Endothelial cell of umbilical vein (primary cell): ENCODE results near the gene CD3G. TPM values are rescaled to one million over a fixed set of nuclear protein-coding genes. Genes with fewer than 3 reads are reported as not detected.

Experiments used
- BruUV-seq: library from RNA; stranded (reverse); fragments of 400-500 nt; replicated peaks from 2 replicates; lab custom pipeline; 2021; lab: Mats Ljungman, UMichigan
- CTCF ChIA-PET: fragments of 300-600, 350-600 bp; sonication (Branson Sonifier 250); formaldehyde crosslinking; loops from one replicate; lab custom pipeline; 2021; ENCODE audit warnings: antibody characterized with exemption, inconsistent platforms; lab: Charles Lee
- POLR2A ChIA-PET: fragments of 300-600, 350-600 bp; sonication (Branson Sonifier 250); formaldehyde crosslinking; loops from one replicate; lab custom pipeline; 2021; ENCODE audit warnings: antibody characterized with exemption, inconsistent platforms; lab: Charles Lee
- DNase-seq: peaks from one replicate; pipeline ENCODE4 v3.0.0-alpha.2; 2011; ENCODE audit warnings: low read depth, low spot score
- FAIRE-seq: peaks from 2 replicates; lab custom pipeline; 2011; peaks lifted over from hg19 to GRCh38; lab: Jason Lieb, UNC
- H2AFZ ChIP-seq: 2 replicates; pipeline ENCODE4 v1.6.0; 2012; ENCODE audit warnings: low read depth, low read length, control low read depth, inconsistent platforms
- H3K27ac ChIP-seq: 2 replicates; pipeline ENCODE4 v1.5.1; 2011; ENCODE audit warnings: low read depth, mild to moderate bottlenecking, control low read depth, low read length, moderate library complexity; ENCODE audit not compliant: insufficient read depth
- H3K27me3 ChIP-seq, 2 experiments: 2 replicates each; pipeline versions ENCODE4 v1.6.0 to v1.6.1; 2011; ENCODE audit warnings: low read length in 2 of 2, mixed read lengths in 1 of 2; ENCODE audit not compliant: control insufficient read depth in 2 of 2, insufficient read depth in 2 of 2
- H3K36me3 ChIP-seq, 2 experiments: 2 replicates in 1 of 2; 3 replicates in 1 of 2; pipeline ENCODE4 v1.5.1; 2011; ENCODE audit warnings: low read length in 2 of 2, mild to moderate bottlenecking in 1 of 2, moderate library complexity in 1 of 2; ENCODE audit not compliant: control insufficient read depth in 2 of 2, insufficient read depth in 2 of 2; ENCODE audit errors: extremely low read depth in 1 of 2
- H3K4me1 ChIP-seq: 3 replicates; pipeline ENCODE4 v1.5.1; 2011; ENCODE audit warnings: mild to moderate bottlenecking, low read length; ENCODE audit not compliant: control insufficient read depth, insufficient read depth; ENCODE audit errors: extremely low read depth
- H3K4me2 ChIP-seq: 2 replicates; pipeline ENCODE4 v1.6.1; 2011; ENCODE audit warnings: low read length, control low read depth, mixed read lengths; ENCODE audit not compliant: insufficient read depth
- H3K4me3 ChIP-seq, 3 experiments: fragments of 200-600 bp in 1 of 3; sonication (generic), shearing (Covaris generic) in 1 of 3; replicated peaks in 1 of 3; 2 replicates each; pipeline ENCODE4 v1.5.1; 2011 to 2016; ENCODE audit warnings: control low read depth in 3 of 3, low read length in 3 of 3, mild to moderate bottlenecking in 2 of 3, inconsistent platforms in 1 of 3, low read depth in 1 of 3, moderate library complexity in 1 of 3; ENCODE audit not compliant: insufficient read depth in 1 of 3
- H3K79me2 ChIP-seq: 2 replicates; pipeline ENCODE4 v1.6.0; 2012; ENCODE audit warnings: low read length, inconsistent platforms; ENCODE audit not compliant: control insufficient read depth, insufficient read depth
- H3K9ac ChIP-seq: replicated peaks from 2 replicates; pipeline ENCODE3; 2011; ENCODE audit warnings: low read length, control low read depth; ENCODE audit not compliant: insufficient read depth; ENCODE audit errors: extremely low read depth
- H3K9me1 ChIP-seq: replicated peaks from 3 replicates; pipeline ENCODE4 v1.6.0; 2011; ENCODE audit warnings: mild to moderate bottlenecking, low read length; ENCODE audit not compliant: control insufficient read depth, insufficient read depth; ENCODE audit errors: extremely low read depth
- H3K9me3 ChIP-seq: replicated peaks from 2 replicates; pipeline ENCODE4 v1.5.1; 2012; ENCODE audit warnings: low read length, inconsistent platforms; ENCODE audit not compliant: control insufficient read depth, insufficient read depth
- H4K20me1 ChIP-seq: replicated peaks from 2 replicates; pipeline ENCODE3; 2011; ENCODE audit warnings: mild to moderate bottlenecking, low read length; ENCODE audit not compliant: control insufficient read depth, insufficient read depth; ENCODE audit errors: extremely low read depth
- EZH2 ChIP-seq: IDR thresholded peaks from 2 replicates; pipeline ENCODE4 v1.6.1; 2012; ENCODE audit warnings: borderline replicate concordance, low read depth, mild to moderate bottlenecking, moderate library complexity, low read length, inconsistent platforms; ENCODE audit not compliant: severe bottlenecking
- FOS ChIP-seq: IDR thresholded peaks from 2 replicates; pipeline ENCODE4 v1.6.1; 2011; ENCODE audit warnings: mild to moderate bottlenecking, low read length, moderate library complexity, borderline replicate concordance; ENCODE audit not compliant: insufficient read depth
- GATA2 ChIP-seq: IDR thresholded peaks from 2 replicates; pipeline ENCODE4 v1.7.0; 2011; ENCODE audit warnings: low read depth, mild to moderate bottlenecking, moderate library complexity, mixed read lengths, low read length; ENCODE audit not compliant: insufficient read length, insufficient read depth
- JUN ChIP-seq: IDR thresholded peaks from 2 replicates; pipeline ENCODE4 v1.6.1; 2011; ENCODE audit warnings: borderline replicate concordance, low read depth; ENCODE audit not compliant: insufficient read length, insufficient read depth
- MAX ChIP-seq: IDR thresholded peaks from 2 replicates; pipeline ENCODE4 v1.6.1; 2011; ENCODE audit not compliant: insufficient read depth, insufficient read length
- MYC ChIP-seq: IDR thresholded peaks from one replicate; pipeline ENCODE4 v1.6.1; 2011; ENCODE audit warnings: mild to moderate bottlenecking, low read depth, low read length
- POLR2A ChIP-seq: IDR thresholded peaks from 2 replicates; pipeline ENCODE4 v1.6.1; 2012; ENCODE audit warnings: low read depth, mild to moderate bottlenecking, control low read depth, low read length
- POLR2AphosphoS5 ChIP-seq: IDR thresholded peaks from 2 replicates; pipeline ENCODE4 v1.6.1; 2012; ENCODE audit warnings: low read depth, mild to moderate bottlenecking, control low read depth, low read length, moderate library complexity; ENCODE audit not compliant: insufficient read depth
- dilution Hi-C: fragments of 300-500 bp; cut with MboI; formaldehyde crosslinking; loops from one replicate; pipeline ENCODE4 v1.15.0; 2019; ENCODE audit warnings: low sequenced_read_pairs; ENCODE audit not compliant: extremely low pct_ligation_motif_present
- intact Hi-C: fragments of 100-400 bp; cut with micrococcal nuclease; formaldehyde crosslinking; loops from one replicate; pipeline ENCODE4 v1.10.0; 2022
- polyA plus RNA-seq, 4 experiments: library from polyadenylated mRNA; depleted of rRNA in 3 of 4; stranded (reverse) in 3 of 4; unstranded in 1 of 4; fragments of >200 nt; gene quantifications; 2 replicates each; pipeline versions ENCODE4 v1.2.1 to v1.2.3, GENCODE V29; 2011 to 2012; ENCODE audit warnings: missing spikeins in 1 of 4
- total RNA-seq: library from RNA; stranded (reverse); gene quantifications from 2 replicates; pipeline ENCODE4 v1.2.3, GENCODE V29; 2021
- TF ChIP-seq, protein P1 (sequence below), 2 donors: IDR thresholded peaks; 1 replicate in 1 of 2; 2 replicates in 1 of 2; pipeline ENCODE4 v1.5.1; 2011; ENCODE audit warnings: low read length in 2 of 2, mild to moderate bottlenecking in 2 of 2, moderate library complexity in 2 of 2, control low read depth in 1 of 2, inconsistent platforms in 1 of 2, low read depth in 1 of 2; ENCODE audit not compliant: insufficient read depth in 1 of 2; ENCODE audit errors: extremely low read depth in 1 of 2

Gene CD3G
- total and polyA plus RNA-seq, 2 donors (not counting 3 experiments of a cell fraction or from before 2014, with no cell fraction given): not detected

- no peak overlapping the region for H2AFZ ChIP-seq
Measured at GRCh38 chr11:118341261-118341660, 2.9 kb upstream of the CD3G start.

More at GRCh38 chr11:118341261-118341660, 2.9 kb upstream of the CD3G start:
- dilution Hi-C loops (no loop called here), intact Hi-C loops (no loop called here)
- Histone ChIP-seq H3K4me1 (no peaks in the 10 kb centered on the region), H3K36me3 (no peaks in the 10 kb centered on the region), H3K4me3 (no peak overlapping the region), H3K4me2 (no peak overlapping the region), H3K9me1 (no peaks in the 10 kb centered on the region), H4K20me1 (no peaks in the 10 kb centered on the region), H3K9me3 (no peaks in the 10 kb centered on the region), H3K27ac (no peak overlapping the region), H3K27me3 (peaks cover 7 to 12% of the 10 kb centered on the region in 2 experiments), H3K79me2 (no peaks in the 10 kb centered on the region), H3K9ac (no peak overlapping the region)
- no peak for TF ChIP-seq POLR2AphosphoS5
- TF ChIP-seq EZH2: no peak
- no peak for TF ChIP-seq MAX
- TF ChIP-seq JUN: no peak
- no peak for TF ChIP-seq POLR2A
- no peak for TF ChIP-seq FOS
- TF ChIP-seq MYC: no peak
- TF ChIP-seq GATA2: no peak
- TF ChIP-seq, protein P1, sequence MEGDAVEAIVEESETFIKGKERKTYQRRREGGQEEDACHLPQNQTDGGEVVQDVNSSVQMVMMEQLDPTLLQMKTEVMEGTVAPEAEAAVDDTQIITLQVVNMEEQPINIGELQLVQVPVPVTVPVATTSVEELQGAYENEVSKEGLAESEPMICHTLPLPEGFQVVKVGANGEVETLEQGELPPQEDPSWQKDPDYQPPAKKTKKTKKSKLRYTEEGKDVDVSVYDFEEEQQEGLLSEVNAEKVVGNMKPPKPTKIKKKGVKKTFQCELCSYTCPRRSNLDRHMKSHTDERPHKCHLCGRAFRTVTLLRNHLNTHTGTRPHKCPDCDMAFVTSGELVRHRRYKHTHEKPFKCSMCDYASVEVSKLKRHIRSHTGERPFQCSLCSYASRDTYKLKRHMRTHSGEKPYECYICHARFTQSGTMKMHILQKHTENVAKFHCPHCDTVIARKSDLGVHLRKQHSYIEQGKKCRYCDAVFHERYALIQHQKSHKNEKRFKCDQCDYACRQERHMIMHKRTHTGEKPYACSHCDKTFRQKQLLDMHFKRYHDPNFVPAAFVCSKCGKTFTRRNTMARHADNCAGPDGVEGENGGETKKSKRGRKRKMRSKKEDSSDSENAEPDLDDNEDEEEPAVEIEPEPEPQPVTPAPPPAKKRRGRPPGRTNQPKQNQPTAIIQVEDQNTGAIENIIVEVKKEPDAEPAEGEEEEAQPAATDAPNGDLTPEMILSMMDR (IDR thresholded peaks at IDR 0.05; ENCODE audit: extremely low read depth in 1 of 2, insufficient read depth in 1 of 2, low read depth in 1 of 2, low read length in 2 of 2): no peak
- no peak for DNase-seq
- FAIRE-seq: no peak
- ChIA-PET POLR2A (no interaction called here), CTCF (interaction anchor here (1.8 kb wide), 1 partner anchor 143 kb away, joined by 6 read pairs; no protein-coding TSS in a partner anchor)
- no TSS peak for BruUV-seq
